HL-60/S4 treated with retinoic acid at 250 ng/mL for 4 days and 3 days (cell line): ENCODE measurements around the gene TMPRSS4.

ENCODE experiments used
- in situ Hi-C: fragments of 300-500 bp; cut with MboI; formaldehyde crosslinking; loops from 2 replicates; pipeline ENCODE4 v1.7.0; 2022; ENCODE audit warnings: low sequenced_read_pairs

Gene TMPRSS4

DNA sequence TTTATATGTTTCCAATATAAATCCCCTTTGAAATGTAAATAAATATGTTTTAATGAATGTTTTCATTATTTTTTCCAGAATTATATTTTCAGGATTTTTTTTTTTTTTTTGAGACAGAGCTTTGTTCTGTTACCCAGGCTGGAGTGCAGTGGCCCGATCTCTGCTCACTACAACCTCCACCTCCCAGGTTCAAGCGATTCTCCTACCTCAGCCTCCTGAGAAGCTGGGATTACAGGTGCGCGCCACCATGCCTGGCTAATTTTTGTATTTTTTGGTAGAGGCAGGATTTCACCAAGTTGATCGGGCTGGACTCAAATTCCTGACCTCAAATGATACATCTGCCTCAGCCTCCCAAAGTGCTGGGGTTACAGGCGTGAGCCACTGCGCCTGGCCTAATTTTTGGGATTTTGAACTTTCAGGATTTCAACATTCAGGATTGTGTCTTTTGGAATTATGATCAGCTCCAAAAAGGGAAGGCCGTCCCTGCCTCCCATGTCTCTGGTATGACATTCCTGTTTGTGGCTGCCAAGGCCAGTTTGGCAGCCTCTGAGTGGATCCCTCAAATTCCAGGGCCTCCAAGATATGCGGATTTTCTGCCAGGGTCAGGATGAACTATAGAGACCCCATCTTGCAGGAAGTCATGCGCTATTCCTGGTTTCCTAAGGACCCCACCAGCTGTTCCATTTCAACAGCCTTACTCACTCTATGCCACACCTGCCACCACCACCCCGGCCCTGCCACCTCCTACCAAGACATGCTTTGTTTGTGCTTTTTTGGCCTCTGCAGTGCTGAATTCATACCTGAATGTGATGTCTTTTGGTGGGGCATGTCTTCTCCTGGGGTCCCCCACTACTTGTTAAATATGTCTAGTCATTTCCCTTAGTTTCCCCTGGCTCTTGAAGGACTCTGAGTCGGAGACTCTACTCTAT, 21.9 kb upstream of the TMPRSS4 start:
- in situ Hi-C loops: loop anchor here (25.0 kb wide), 2 partner anchors 218 to 618 kb away; no protein-coding TSS in a partner anchor

DNA sequence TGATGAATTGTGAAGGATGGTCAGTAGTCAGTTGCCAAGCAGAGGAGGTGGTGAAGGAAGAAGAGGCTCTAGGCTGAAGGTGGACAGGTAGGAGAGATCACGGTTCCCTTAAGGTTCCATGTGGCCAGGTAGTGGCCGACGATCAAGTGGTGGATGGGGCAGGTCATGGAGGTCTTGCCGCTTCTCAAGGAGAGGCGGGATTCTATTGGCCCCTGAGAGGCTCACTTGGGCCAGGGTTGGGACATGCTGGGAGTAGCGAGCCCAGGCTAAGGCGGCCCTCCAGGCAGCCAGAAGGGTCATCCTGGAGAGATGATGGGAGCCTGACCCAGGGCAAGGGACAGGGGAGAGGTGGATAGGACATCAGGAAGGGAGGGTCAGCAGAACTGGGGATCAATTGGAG, 20.9 kb upstream of the TMPRSS4 start:
- in situ Hi-C loops: loop anchor here (25.0 kb wide), 2 partner anchors 219 to 619 kb away; no protein-coding TSS in a partner anchor

DNA sequence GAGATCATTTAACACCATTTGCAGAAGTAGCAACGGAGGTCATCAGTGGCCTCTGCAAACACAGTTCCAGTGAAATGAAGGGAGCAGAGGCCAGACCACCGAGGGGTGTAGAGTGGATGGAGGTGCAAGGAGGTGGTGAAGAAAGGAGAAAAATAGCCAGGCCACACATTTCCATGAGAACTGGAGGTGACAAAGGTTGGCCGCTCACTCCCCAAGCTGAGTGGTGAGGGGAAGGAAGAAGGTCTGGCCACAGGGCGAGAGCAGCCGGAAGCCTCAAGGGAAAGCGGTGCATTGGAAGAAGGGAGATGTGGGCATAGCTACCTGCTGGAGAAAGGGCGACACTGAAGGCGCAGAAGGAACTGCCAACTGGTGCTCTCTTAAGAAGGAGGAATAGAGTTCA, 20.1 kb upstream of the TMPRSS4 start:
- in situ Hi-C loops: loop anchor here (25.0 kb wide), 2 partner anchors 220 to 620 kb away; no protein-coding TSS in a partner anchor

DNA sequence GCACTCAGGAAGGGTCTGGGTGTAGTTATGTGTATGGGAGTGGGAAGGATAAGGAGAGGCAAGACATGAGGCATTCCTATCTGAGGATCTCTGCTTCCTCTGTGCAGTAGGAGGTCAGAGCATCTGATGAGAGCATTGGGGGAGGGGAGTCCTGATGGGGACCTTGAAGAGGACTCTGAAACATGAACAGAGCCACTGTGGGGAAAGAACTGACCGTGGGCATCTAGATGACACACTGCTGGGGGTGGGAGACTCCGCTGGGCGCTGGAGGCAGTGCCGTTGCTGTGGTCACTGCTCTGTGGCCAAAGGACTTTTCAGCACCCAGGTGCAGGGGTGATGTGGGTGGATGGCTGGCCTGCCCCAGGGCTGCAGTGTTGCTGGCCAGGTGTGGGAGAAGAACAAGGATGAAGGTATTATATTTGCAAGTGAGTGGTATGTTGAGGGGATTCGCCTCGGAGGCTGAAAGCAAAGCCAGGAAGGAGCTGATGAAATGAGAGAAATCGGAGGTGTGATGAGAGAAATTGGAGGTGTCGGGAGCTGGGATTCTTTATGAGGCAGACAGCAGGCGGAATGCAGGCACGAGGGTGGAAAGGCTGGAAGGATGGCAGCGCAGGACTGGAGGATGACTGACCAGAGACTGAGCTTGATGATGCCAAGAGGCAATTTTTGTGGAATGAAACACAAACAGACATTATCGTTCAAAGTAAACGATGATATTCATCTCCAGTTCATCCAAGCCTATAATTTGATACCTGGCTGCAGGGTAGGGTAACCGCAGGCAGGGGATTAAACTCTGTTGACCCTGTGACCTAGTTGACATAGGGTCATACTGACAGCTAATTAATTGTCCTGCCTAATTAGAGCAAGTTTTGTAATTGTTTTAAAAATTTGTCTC, 19.4 kb upstream of the TMPRSS4 start:
- in situ Hi-C loops: loop anchor here (25.0 kb wide), 2 partner anchors 220 to 620 kb away; no protein-coding TSS in a partner anchor

DNA sequence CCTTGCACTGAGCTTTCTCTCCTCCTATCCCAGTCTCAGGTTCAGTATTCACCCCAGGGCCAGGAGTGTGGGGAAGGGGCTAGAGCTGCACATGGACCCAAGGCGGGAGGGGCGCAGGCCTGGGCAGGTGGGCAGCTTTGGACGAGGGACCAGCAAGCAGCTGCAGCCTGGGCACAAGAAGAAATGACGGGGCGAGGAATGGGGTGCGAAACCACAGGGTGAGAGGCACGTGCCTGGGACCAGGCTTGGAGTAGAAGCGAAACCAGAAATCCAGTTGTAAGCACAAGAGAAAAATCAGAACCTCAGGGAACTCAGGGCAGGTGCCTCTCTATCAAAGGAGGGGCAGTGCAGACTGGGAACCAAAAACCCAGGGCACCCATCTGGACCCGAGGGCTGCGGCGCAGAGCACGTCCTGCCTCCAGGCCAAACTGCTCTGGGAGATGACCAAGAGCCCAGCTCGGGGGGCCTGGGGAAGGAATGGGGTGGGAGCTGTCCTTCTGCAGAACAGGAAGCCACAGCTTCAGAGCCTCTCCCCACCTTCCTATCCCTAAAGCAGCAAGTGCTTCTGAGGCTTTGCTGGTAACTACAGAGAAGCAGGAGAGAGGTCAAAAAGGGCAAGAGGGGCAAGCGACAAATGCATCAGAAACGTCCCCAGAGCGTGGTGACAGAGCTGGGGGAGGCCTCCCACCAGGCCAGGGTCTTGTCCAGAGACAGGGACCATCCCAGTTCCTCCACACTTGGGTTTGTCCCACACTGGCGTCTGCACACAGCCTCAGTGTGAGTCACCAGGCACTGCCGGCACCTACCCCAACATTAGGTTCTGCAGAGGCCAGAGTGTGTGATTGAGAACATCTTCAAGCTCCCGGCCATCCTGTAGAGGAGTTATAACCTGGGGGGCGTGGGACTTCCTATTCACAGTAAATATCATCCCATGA, 18.3 kb upstream of the TMPRSS4 start:
- in situ Hi-C loops: loop anchor here (25.0 kb wide), 2 partner anchors 221 to 621 kb away; no protein-coding TSS in a partner anchor

DNA sequence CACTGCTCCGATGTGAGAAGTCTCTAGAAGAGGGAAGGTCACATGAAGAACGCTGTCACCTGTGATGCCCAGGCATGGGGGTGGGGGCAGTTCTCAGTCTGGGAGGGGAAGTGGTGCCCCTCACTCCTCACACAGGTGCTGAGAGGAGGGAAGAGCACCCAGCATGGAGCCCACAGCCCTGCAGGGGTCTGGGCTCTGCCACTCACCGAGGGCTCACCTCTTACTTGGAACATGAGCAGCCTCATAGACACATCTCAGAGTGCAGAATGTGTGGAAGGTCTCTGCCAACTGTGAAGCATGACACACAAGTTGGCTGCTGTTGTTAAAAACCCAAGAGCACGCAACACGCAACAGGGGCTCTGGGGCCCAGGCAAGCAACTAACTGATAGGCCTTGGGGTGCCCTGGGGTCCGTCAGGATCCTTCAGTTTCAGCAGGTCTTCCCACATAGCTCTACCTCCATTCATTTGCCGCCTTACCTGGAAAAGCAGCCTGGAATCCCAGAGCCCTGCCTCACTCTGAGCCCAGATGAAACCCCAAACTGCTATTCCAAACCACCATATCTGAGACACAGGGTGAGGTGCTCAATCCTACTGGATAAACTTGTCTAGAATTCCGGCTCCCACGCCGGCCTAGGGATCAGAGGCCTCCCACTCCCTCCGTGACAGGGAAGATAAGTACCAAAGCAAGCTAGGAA, 17.5 kb upstream of the TMPRSS4 start:
- in situ Hi-C loops: loop anchor here (25.0 kb wide), 2 partner anchors 222 to 622 kb away; no protein-coding TSS in a partner anchor

DNA sequence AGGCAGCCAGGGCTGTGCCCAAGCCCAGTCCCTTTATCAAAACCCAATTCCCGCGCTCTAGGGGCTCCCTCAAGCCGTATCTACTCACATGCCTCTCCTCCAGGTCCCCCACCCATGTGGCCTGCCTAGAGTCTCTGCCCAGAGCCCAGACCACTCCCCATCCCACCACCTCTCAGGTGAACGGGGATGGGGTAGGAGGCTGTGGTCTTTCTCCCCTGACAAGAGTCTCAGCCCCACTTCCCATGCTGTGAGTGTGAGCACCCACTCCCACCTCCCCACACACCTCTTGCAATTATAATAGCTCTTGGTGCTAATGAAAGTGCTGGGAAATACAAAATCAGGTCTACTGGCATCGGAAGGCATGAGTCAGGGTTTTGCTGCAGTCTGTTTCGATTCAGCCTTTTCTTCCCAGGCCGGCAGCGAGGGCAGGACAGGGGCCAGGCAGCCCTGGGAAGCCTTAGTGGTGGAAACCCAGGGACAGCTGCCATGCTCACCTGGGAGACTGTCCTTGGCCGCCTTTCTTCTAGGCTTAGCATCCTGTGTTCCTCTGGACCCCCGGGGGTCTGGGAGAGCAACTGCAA, 16.7 kb upstream of the TMPRSS4 start:
- in situ Hi-C loops: loop anchor here (25.0 kb wide), 2 partner anchors 223 to 623 kb away; no protein-coding TSS in a partner anchor

DNA sequence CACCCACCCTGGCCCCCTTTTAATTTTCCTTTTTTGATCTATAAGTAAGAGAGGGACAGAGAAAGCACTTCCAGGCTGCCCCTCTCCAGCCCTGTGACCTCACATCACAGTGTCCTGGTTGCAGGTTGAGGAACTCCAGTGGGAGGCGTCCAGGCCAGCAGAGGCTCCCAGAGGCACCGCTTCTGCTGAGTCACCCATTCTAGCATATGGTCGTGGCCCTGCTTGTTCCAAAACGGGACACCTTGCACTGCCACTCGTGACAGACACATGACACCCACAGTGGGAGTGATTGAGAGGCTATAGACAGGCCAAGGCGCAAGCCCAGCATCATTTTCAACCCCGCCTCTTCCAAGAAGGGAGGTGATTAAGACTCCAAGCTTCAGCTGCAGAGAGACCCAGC, 16.0 kb upstream of the TMPRSS4 start:
- in situ Hi-C loops: loop anchor here (25.0 kb wide), 2 partner anchors 224 to 624 kb away; no protein-coding TSS in a partner anchor

DNA sequence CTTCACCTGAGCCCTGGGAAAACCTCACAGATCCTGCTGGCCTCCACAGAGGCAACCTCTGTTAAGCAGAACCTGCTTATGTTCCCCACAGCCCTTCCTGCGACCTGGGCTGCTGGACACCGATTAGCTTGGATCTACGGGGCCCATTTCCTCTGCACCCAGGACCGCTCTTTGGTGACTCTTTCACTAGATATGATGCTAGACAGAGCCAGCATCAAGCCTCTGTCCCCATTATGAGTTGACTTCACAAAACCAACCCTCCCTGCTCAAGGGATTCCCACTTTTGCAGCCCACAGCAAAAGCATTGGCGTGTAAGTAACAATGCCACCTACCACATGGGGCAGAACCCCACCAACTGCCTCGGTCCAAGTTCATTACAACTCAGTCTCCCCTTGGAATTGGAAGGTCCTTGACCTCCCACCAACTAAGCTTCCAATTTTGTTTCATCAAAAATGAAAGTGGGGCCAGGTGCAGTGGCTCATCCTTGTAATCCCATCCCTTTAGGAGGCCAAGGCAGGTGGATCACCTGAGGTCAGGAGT, 15.2 kb upstream of the TMPRSS4 start:
- in situ Hi-C loops: loop anchor here (25.0 kb wide), 2 partner anchors 224 to 624 kb away; no protein-coding TSS in a partner anchor

DNA sequence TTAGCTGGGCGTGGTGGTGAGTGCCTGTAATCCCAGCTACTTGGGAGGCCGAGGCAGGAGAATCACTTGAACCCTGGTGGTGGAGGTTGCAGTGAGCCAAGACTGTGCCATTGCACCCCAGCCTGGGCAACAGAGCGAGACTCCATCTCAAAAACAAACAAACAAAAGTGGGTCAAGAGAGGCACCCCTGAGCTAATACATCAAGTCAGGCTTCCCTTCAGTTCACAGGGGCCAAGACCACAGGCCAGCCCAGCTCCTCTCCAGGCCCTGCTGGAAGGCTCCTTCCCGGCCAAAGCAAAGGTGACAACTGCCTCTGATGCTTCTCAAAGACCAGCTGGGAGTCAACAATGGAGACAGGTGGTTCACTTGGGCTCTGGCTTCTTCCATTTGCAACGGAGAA, 14.7 kb upstream of the TMPRSS4 start:
- in situ Hi-C loops: loop anchor here (25.0 kb wide), 2 partner anchors 225 to 625 kb away; no protein-coding TSS in a partner anchor

DNA sequence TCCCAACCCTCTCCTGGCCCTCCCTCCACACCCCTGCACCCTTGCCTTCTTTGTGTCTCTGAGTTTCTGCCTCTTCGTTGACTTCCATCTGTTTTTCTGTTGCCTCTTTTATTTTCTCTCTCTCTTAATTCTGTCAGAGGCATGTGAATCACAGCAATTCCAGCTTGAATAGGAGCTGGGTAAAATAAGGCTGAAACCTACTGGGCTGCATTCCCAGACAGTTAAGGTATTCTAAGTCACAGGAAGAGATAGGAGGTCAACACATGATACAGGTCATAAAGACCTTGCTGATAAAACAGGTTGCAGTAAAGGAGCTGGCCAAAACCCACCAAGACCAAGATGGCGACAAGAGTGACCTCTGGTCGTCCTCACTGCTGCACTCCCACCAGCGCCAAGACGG, 14.2 kb upstream of the TMPRSS4 start:
- in situ Hi-C loops: loop anchor here (25.0 kb wide), 2 partner anchors 225 to 625 kb away; no protein-coding TSS in a partner anchor

DNA sequence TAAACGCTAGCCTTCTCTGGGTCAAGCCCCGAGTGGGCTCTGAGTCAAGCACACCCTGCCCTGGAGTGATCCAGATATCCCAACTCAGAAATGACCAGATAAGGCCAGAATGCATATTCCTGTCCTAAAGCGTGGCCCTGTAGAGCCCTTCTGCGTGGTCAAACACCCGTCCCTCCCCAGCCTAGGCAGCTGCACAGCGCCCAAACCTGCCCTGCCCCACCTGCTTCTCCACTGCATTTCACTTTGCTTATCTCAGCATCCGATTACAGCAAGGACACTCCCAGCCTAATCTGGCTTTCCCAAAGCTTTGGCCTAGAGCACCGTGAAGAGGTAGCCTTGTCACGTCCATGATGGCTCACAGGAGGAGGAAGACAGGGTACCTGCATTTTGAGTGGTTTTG, 11.9 kb upstream of the TMPRSS4 start:
- in situ Hi-C loops: loop anchor here (25.0 kb wide), 2 partner anchors 228 to 628 kb away; no protein-coding TSS in a partner anchor

DNA sequence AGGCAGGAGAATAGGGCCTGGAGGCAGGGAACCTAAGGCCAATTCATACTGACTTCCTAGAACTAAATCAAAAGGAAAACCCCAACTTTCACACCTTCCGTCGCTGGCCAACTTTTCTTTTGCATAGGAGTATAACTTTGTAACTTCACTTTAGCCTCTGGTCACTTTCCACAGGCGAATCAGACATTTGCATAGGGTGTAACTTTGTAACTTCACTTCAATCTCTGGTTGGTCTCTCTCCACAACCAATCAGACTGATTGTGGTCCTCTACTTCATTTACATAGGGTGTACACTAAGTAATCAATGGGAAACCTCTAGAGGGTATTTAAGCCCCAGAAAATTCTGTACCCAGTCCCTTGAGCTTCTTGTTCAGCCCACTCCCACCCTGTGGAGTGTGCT, 11.5 kb upstream of the TMPRSS4 start:
- in situ Hi-C loops: loop anchor here (25.0 kb wide), 2 partner anchors 228 to 628 kb away; no protein-coding TSS in a partner anchor

DNA sequence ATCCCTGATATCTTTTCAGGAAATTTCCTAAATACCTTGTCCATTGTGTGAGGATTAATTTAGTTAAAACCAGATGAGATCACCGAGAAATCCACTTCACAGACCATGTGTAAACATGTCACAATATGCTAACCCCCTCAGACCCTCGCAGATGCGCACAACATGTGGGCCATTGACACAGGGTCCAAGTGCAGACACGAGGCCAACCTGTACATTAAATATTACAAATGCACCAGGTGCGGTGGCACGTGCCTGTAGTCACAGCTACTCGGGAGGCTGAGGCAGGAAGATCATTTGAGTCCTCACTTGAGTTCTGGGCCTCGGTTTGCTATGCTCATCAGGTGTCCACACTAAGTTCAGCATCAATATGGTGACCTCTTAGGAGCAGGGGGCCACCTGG, 9.9 kb upstream of the TMPRSS4 start:
- in situ Hi-C loops: loop anchor here (25.0 kb wide), 2 partner anchors 230 to 630 kb away; no protein-coding TSS in a partner anchor

DNA sequence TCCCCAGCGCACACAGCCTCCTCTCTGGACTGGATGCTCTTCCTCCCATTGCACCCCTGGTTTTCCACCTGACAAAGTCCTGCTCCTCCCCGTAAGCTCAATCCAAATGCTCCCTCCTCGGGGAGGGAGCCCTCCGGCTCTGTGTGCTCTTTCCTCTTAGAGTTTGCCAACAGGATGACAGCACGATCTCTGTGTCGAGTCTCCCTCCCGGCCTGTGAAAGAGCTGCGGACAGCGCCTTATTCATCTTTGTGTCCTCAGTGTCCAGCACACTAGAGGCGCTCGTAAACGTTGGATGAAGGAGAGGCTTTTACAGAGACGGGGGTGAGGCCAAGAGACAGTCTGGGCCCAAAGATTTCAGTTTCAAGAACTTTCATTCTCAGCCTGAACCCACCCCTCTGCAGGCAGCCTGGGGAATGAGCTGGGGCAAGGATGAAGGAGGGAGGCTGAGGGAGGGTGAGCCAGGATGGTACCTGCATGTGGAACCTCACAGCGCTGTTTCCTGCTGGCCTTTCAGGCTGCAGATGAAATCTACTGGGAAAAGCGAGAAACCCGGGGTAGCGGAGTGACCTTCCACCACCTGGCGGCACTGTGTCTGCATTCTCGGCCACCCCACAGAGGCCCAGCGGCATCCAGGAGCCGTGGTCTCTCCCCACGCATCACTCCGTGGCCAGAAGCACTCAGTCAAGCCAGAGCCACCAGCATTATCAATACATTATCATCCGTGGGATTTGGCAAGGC, 8.5 kb upstream of the TMPRSS4 start:
- in situ Hi-C loops: loop anchor here (25.0 kb wide), 2 partner anchors 231 to 631 kb away; no protein-coding TSS in a partner anchor

DNA sequence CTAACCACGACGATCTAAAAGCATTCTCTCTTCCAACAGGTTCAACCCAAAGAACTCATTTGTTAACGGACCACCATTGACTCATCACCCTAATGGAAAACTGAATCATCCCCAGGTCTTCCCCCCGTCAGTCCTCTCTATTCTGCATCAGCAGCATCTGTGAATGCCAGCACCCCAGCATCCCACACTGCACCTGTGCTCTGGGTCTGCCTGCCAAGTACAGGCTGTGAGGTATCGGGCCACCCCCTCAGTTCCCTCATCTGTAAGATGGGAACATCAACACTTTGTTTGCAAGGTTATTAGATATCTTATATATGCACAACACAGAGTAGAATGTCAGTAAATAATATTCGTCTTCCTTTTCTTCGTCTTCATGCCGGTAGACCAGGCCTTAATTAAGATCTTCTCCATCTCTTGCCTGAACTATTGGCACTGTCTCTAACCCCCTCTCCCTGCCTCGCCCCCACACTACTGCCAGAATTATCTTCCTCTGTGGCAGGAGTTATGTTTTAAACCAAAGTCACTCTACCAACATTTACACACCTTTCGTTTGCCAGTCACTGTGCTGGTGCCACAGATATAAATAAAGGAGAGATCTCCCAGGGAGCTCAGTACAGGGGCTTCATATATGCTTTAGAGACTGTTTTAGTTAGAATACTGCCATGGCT, 7.8 kb upstream of the TMPRSS4 start:
- in situ Hi-C loops: loop anchor here (25.0 kb wide), 2 partner anchors 232 to 632 kb away; no protein-coding TSS in a partner anchor
